GM21526 (cell line): ENCODE data around the gene TNFRSF19.

Experiments used
- ATAC-seq: cut with Tn5 transposase; IDR thresholded peaks from one replicate; pipeline ENCODE4 v1.9.1; 2021; ENCODE audit warnings: moderate library complexity; ENCODE audit not compliant: unreplicated experiment, low FRiP score

The TNFRSF19 gene

DNA sequence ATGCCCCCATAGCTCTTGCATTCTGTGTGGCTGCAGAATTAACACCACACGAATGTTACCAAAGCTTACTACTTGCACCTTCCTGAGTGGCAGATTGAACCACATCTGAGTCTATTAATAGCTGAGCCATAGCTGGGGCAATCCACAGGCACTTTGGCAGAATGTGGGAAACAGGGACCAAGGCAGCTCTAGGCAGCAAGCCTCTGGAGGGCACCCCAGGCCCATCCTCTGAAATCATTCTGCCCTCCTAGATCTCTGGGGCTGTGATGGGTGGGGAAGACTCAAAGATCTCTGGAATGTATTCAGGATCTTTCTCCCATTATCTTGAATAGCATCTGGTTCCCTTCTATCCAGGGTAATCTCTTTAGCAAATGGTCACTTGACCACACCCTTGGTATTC, 139.3 kb downstream of the TNFRSF19 start:
- ATAC-seq = no peak

DNA sequence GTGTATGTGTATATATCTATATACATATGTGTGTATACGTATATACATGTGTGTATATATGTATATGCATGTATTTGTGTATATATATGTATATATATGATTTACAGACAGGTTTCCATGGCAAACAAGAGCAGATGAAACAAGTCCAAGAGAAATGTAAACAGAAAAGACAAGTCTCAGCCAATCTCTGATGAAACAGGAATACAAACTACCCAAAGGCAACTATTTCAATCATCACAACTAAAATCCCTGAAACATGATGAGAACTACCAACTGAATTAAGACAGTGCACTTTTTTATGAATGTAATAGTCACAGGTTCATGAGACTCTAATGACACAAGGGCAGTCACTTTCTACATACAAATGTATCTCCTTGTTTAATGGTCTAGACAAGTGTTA, 140.2 kb downstream of the TNFRSF19 start:
- ATAC-seq = no peak

- no peak for ATAC-seq
These were observed 141.1 kb downstream of the TNFRSF19 start for GRCh38 chr13:23711355-23711754.

DNA sequence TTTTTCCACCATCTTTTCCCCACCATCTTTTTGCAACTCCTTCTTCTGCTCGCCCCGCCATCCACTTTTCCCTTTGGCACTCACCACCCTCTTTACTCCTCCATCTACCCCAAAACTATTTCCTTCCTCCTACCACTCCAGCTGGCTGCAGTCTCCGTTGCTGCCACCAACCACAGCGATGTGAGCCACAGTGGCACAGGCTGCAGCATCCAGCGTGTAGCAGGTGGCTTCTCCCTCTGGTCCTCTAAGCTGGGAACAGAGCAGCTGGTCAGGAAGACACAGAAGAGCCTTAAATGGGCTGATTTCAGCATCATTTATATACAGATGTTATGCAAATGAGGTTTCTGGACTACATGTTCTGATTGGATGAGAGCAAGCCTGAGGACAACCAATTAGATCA, 144.5 kb downstream of the TNFRSF19 start:
- ATAC-seq = no peak

DNA sequence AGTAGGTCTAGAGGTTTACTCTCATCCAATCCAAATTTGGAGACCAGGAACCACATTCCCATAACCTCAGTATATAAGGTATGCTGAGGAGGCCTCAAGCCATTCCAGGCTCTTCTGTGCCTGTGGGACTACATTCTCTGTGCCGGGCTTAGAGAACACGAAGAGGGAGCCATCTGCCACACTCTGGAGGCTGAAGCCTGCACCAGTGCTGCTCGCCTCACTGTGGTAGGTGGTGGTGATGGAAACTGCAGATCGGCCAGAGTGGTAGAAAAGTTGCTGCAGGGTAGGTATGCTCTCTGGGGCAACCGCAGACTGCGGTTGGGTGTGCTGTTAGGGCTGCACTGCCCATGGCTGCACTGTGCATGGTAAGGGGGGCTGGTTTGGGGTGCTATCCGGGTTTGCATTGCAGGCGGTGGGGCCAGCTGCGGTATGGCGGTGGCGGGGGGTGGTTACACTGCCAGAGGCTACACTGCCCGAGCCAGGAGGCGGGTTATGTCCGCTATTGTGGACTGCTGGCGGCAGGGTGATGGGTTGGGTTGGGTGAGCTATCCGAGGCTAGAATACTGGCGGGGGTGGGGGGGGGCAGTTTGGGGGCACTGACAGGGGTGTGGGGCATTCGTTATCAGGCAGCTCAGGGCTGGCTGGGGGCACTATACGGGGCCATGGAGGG, 145.0 kb downstream of the TNFRSF19 start:
- ATAC-seq = no peak

DNA sequence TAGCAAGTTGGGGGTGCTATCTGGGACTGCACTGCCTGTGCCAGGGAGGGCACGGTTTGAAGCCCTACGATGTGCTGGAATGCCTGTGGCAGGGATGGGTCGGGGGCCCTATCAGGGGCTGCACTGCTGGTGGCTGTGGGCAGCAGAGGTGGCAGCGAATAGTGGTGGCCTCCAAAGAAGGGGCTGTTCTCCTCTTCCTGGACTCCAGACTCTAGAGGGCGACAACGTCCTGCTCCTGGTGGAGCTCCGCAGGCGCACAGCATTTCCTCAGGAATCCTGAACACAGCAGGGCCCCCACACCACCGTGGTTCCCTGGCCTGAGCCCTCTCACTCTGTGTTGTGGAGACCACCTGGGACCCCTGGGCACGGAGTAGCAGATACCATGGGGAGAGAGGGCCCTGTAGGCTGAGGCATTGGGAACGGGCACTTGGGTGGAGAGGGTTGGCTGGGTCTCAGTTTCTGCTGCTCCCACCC, 145.6 kb downstream of the TNFRSF19 start:
- ATAC-seq = no peak

DNA sequence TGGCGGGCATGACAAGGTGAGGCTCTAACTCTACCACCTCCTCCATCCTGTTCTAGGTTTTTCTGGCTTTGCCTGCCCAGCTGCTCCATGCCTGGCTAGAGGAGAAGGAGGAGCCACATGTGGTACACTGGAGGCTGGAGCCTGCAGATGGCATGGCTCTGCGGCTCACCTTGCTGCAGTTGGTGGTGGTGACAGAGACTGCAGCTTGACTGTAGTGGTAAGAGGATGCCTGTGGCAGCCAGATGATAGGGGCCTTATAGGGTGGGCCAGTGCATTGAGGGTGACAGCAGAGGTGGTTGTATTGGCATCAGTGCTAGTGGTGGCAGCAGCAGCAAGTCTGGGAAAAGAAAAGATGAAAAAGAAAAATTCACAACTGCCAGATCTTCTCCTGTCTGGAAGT, 146.2 kb downstream of the TNFRSF19 start:
- no peak for ATAC-seq

DNA sequence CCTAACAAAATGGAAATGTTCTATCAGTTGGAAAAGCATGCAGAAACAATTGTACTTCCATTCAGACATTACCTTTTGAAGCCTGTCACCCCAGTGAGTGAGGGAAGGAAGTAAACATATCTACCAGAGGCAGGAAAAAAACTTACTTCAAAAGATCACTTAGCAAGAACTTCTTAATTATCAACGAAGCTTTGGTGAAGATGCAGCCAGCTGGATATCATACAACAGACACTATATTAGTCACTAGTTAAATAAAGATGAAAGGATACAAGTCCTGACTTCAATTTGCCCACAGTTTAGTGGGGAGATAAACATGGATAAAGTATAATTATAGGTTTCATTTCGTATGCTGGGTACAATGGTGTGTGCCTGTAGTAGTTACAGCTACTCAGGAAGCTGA, 148.8 kb downstream of the TNFRSF19 start:
- ATAC-seq = no peak

- ATAC-seq = no peak
These were observed 152.7 kb downstream of the TNFRSF19 start for GRCh38 chr13:23722726-23723453.

DNA sequence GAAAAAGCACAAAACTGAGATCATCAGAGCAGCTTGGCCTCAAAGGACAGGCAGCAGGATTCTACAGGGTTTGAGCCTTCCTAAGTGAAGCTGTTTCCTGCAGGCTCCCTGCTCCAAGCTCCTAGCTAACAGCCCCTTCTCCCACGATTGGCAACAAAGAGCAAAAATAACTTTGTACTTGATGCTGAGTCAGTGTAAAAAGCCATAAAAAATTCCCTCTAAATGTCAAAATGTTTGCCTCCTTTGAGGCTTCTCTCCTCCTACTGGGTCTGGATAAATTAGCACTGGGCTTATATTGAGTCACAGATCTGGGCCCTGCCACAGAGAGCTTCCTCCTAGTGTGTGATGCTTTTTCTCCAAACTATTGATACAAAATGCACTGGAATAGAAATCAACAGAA, 153.3 kb downstream of the TNFRSF19 start:
- ATAC-seq = no peak

- ATAC-seq = no peak
These were observed 154.2 kb downstream of the TNFRSF19 start for GRCh38 chr13:23724196-23724970.
